ENCODE data around the gene HSPH1.
"Not testable (repeated sequence)": the region's sequence is repeated elsewhere in the genome, so short reads cannot be mapped to it uniquely, and the experiment has no call there.

The HSPH1 gene

GRCh38 chr13:31131470-31131961 is 30.2 kb downstream of the HSPH1 start:
- DNase-seq = no peak

GRCh38 chr13:31129419-31129818 is 32.3 kb downstream of the HSPH1 start:
- DNase-seq = no peak

GRCh38 chr13:31124204-31124603 is 37.5 kb downstream of the HSPH1 start:
- no peak for DNase-seq

- no peak for DNase-seq
These were observed 39.0 kb downstream of the HSPH1 start for GRCh38 chr13:31122544-31123260.

GRCh38 chr13:31122143-31122542 is 39.6 kb downstream of the HSPH1 start:
- DNase-seq = no peak

GRCh38 chr13:31121379-31122140 is 40.1 kb downstream of the HSPH1 start:
- no peak for DNase-seq

GRCh38 chr13:31119966-31120700 is 41.6 kb downstream of the HSPH1 start:
- no peak for DNase-seq

GRCh38 chr13:31119526-31119925 is 42.2 kb downstream of the HSPH1 start:
- DNase-seq = no peak

- DNase-seq = no peak
These were observed 45.5 kb downstream of the HSPH1 start for GRCh38 chr13:31116224-31116623.

- DNase-seq = no peak
These were observed 46.1 kb downstream of the HSPH1 start for GRCh38 chr13:31115616-31116015.

GRCh38 chr13:31114641-31115040 is 47.1 kb downstream of the HSPH1 start:
- no peak for DNase-seq

GRCh38 chr13:31111136-31111535 is 50.6 kb downstream of the HSPH1 start:
- DNase-seq = peak; percentile 50 to 78

GRCh38 chr13:31110617-31111016 is 51.1 kb downstream of the HSPH1 start:
- DNase-seq = no peak

- DNase-seq = no peak
These were observed 51.5 kb downstream of the HSPH1 start for GRCh38 chr13:31110169-31110568.

GRCh38 chr13:31107109-31107508 is 54.6 kb downstream of the HSPH1 start:
- no peak for DNase-seq

- no peak for DNase-seq
These were observed 55.8 kb downstream of the HSPH1 start for GRCh38 chr13:31105856-31106255.

GRCh38 chr13:31105020-31105795 is 56.5 kb downstream of the HSPH1 start:
- no peak for DNase-seq

GRCh38 chr13:31102905-31103304 is 58.8 kb downstream of the HSPH1 start:
- DNase-seq = no peak

GRCh38 chr13:31101472-31102170 is 60.1 kb downstream of the HSPH1 start:
- no peak for DNase-seq

GRCh38 chr13:31100721-31101120 is 61.0 kb downstream of the HSPH1 start:
- DNase-seq = no peak

- not testable (repeated sequence) for DNase-seq
These were observed 63.7 kb downstream of the HSPH1 start for GRCh38 chr13:31097911-31098434.

All from inflammatory macrophage (primary cell).